Measurements from ENCODE around the gene ACTR6. TPM values are rescaled to one million over a fixed set of nuclear protein-coding genes. Genes with fewer than 3 reads are reported as not detected.

ACTR6 gene
- total RNA-seq, 1 experiment from 2014 or later, result 34.9 TPM

GRCh38 chr12:100234591-100235304, 34.1 kb downstream of the ACTR6 start:
- no peak overlapping the region for H4K91ac ChIP-seq (ENCODE audit: insufficient read length, low read depth, low read length)
- Mint-ChIP-seq H3K36me3 (ENCODE audit: insufficient read depth in 1 of 3, low read depth in 3 of 3) (peaks cover 0 to 11% (median 0%) of the 10 kb centered on the region in 3 experiments; a peak in 2 of 7 replicates), H3K27me3 (ENCODE audit: low read depth) (no peaks in the 10 kb centered on the region), H3K4me1 (0 out of 4 replicates have a peak, but pooled peaks cover 0 to 4% of the 10 kb centered on the region in 2 experiments), H3K4me3 (no peak overlapping the region), H3K9me3 (no peaks in the 10 kb centered on the region), H3K27ac (no peak overlapping the region)
- H3K27ac ChIP-seq (ENCODE audit: insufficient read length, low read depth, low read length), result no peak overlapping the region
- no peaks in the 10 kb centered on the region for H3K79me2 ChIP-seq (ENCODE audit: insufficient read depth, low read length)
- TF ChIP-seq CTCF (conservative IDR thresholded peaks at IDR 0.05), result peak; percentile 73
- no peaks in the 10 kb centered on the region for H3K79me1 ChIP-seq (ENCODE audit: insufficient read depth, low read depth, low read length, poor library complexity, severe bottlenecking)
- no peaks in the 10 kb centered on the region for H4K20me1 ChIP-seq (ENCODE audit: control insufficient read depth, insufficient read depth, insufficient read length)
- DNase-seq, result no peak
- H3K4me2 ChIP-seq (ENCODE audit: insufficient read depth, insufficient read length, low read length), result no peak overlapping the region
- H2BK12ac ChIP-seq (ENCODE audit: insufficient read length, low read depth, low read length), result no peak overlapping the region
- no peak overlapping the region for H3K14ac ChIP-seq (ENCODE audit: insufficient read depth, low read length)
- no peaks in the 10 kb centered on the region for H3K23me2 ChIP-seq (ENCODE audit: insufficient read length, low read depth, low read length, poor library complexity, severe bottlenecking)
- no CpG with 5 or more reads among the region's 7 CpGs for WGBS (ENCODE audit: extremely low coverage, insufficient read length, low lambda C conversion rate)
- H3K4me1 ChIP-seq (ENCODE audit: insufficient read depth, low read length), result no peaks in the 10 kb centered on the region
- no peak overlapping the region for H2BK15ac ChIP-seq (ENCODE audit: low read depth, low read length)
- no peaks in the 10 kb centered on the region for H3K9me3 ChIP-seq (ENCODE audit: control insufficient read depth, low read depth, low read length)
- no peak overlapping the region for H4K5ac ChIP-seq (ENCODE audit: insufficient read length, low read depth, low read length)
- no peak overlapping the region for H2BK5ac ChIP-seq (ENCODE audit: insufficient read length, low read length)
- H3K4ac ChIP-seq (ENCODE audit: low read depth, low read length), result no peak overlapping the region
- no peaks in the 10 kb centered on the region for H3K27me3 ChIP-seq (ENCODE audit: insufficient read depth, low read length)
- H3T11ph ChIP-seq (ENCODE audit: low read length), result no peak overlapping the region
- no peak overlapping the region for H3K18ac ChIP-seq (ENCODE audit: insufficient read length, low read depth, low read length)
- H3K56ac ChIP-seq (ENCODE audit: insufficient read length, low read depth, low read length), result no peak overlapping the region
- H4K8ac ChIP-seq (replicated peaks; ENCODE audit: insufficient read length, low read depth, low read length), result no peak overlapping the region
- no peak overlapping the region for H3K9ac ChIP-seq (ENCODE audit: extremely low read depth, insufficient read length, low read length)
- no peak overlapping the region for H2AK5ac ChIP-seq (ENCODE audit: insufficient read length, low read length)
- no peak overlapping the region for H2AFZ ChIP-seq (ENCODE audit: low read length)
- H2BK20ac ChIP-seq (ENCODE audit: low read depth, low read length, poor library complexity, severe bottlenecking), result no peak overlapping the region
- H2BK120ac ChIP-seq (ENCODE audit: low read depth, low read length, poor library complexity, severe bottlenecking), result no peak overlapping the region
- no peak overlapping the region for H3K23ac ChIP-seq (ENCODE audit: insufficient read length, low read depth, low read length)
